Mucosa of descending colon (tissue), 3 donors: Measurements from ENCODE around the gene GRM8. TPM values are rescaled to one million over a fixed set of nuclear protein-coding genes. Genes with fewer than 3 reads are reported as not detected.

ENCODE experiments used
- ATAC-seq: fragments of 200-7000 bp; cut with Tn5 transposase; one replicate; pipeline ENCODE4 v1.9.1; 2020; ENCODE audit warnings: mild to moderate bottlenecking, moderate library complexity
- DNase-seq, 3 donors: peaks; one replicate each; pipeline ENCODE4 v3.0.0-alpha.2; 2020
- H3K36me3 ChIP-seq: fragments of 200-600 bp; one replicate; pipeline ENCODE4 v1.8.0; 2021; ENCODE audit warnings: low read depth, mild to moderate bottlenecking
- H3K4me1 ChIP-seq: fragments of 200-600 bp; one replicate; pipeline ENCODE4 v1.8.0; 2021; ENCODE audit warnings: low read depth, mild to moderate bottlenecking
- H3K4me3 ChIP-seq: fragments of 200-600 bp; one replicate; pipeline ENCODE4 v1.8.0; 2021; ENCODE audit warnings: mild to moderate bottlenecking
- H3K9me3 ChIP-seq: fragments of 200-600 bp; one replicate; pipeline ENCODE4 v1.8.0; 2021; ENCODE audit warnings: mild to moderate bottlenecking
- intact Hi-C, 2 donors: fragments of 100-400 bp; cut with DNase I in 1 of 2; cut with micrococcal nuclease in 1 of 2; formaldehyde crosslinking; loops; one replicate each; pipeline versions ENCODE4 v1.11.0 to v1.11.1; 2022; cut with DNase I, micrococcal nuclease
- total RNA-seq, 3 donors: library from RNA; stranded (reverse); fragmentation: NEBNext Ultra II Directional in 2 of 3; extraction: Animal tissue kit (Norgen Biotek cat#: 25700) in 2 of 3; gene quantifications; one replicate each; pipeline versions ENCODE4 v1.2.1 to v1.2.4, GENCODE V29; 2021 to 2023
- TF ChIP-seq, protein P1 (sequence below): fragments of 200-600 bp; IDR thresholded peaks from one replicate; pipeline ENCODE4 v1.8.0; 2022; ENCODE audit warnings: antibody characterized with exemption, mild to moderate bottlenecking
- donor health status: DM: no; HTN: no; CAD: no; lungs with moderate emphysema.
- donor health status: DM: no; HTN: no; CAD: no.
- donor health status: DM: no; HTN: yes; CAD: no.

The GRM8 gene
- total RNA-seq, 3 donors from 2014 or later: 0.41 to 9.2 (median 4.4) TPM

DNA sequence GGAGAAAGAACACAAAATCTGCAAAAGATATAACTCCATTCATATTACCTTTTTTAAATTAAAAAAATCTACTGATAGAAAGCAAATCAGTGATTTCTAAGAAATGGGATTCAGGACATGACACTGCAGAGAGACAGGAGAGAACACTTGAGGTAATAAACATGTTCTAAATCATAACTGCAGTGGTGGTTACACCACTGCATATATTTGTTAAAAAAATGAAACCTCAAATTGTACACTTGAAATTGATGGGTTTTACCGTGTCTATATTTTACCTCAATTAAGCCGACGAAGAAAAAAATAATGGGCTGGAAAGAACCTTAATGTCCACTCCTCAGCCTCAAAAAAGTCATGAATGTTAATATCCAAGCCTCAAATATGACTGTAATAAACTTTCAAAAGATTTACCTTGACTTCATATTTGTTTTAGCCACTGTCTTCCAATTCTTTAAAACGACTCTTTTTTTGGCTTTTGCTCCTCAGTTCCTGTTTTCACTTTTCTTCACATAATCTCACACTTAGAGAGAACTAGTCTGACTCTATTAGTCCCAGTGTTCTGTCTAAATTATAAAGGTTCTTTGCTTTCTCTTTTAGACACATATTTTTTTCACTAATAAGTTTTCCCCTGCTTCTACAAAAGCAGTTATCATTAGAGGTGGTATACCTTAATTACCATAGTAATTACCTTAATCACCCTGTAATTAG, 502.4 kb downstream of the GRM8 start:
- Histone ChIP-seq H3K4me1 (no peaks in the 10 kb centered on the region), H3K9me3 (no peaks in the 10 kb centered on the region), H3K4me3 (no peak overlapping the region), H3K36me3 (no peaks in the 10 kb centered on the region)
- TF ChIP-seq, protein P1, sequence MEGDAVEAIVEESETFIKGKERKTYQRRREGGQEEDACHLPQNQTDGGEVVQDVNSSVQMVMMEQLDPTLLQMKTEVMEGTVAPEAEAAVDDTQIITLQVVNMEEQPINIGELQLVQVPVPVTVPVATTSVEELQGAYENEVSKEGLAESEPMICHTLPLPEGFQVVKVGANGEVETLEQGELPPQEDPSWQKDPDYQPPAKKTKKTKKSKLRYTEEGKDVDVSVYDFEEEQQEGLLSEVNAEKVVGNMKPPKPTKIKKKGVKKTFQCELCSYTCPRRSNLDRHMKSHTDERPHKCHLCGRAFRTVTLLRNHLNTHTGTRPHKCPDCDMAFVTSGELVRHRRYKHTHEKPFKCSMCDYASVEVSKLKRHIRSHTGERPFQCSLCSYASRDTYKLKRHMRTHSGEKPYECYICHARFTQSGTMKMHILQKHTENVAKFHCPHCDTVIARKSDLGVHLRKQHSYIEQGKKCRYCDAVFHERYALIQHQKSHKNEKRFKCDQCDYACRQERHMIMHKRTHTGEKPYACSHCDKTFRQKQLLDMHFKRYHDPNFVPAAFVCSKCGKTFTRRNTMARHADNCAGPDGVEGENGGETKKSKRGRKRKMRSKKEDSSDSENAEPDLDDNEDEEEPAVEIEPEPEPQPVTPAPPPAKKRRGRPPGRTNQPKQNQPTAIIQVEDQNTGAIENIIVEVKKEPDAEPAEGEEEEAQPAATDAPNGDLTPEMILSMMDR: no peak
- intact Hi-C loops: no loop called here
- no peak for DNase-seq
- ATAC-seq: no peak

DNA sequence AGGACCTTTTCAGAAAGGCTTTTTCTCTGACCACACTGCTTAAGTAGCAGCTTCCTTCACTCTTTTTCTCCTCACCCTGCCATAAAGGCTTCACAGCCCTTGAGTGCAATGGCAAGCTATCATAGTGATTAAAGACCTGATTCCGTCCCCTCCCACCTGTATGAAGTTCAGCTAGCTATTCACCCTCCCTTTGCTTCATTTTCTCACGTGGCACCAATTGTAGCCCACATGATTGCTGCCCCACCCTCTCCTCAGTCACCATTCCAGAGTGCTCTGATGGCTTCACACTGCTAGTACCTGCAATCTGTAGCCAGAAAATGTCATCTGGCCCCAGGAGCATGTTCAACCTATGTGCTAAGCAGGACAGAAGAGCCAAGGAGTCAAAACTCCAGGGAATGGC, 523.8 kb downstream of the GRM8 start:
- TF ChIP-seq, protein P1: no peak
- Histone ChIP-seq H3K4me3 (no peak overlapping the region), H3K36me3 (no peaks in the 10 kb centered on the region), H3K9me3 (no peaks in the 10 kb centered on the region), H3K4me1 (no peaks in the 10 kb centered on the region)
- intact Hi-C loops: no loop called here
- ATAC-seq: peak; percentile 32
- no peak for DNase-seq

DNA sequence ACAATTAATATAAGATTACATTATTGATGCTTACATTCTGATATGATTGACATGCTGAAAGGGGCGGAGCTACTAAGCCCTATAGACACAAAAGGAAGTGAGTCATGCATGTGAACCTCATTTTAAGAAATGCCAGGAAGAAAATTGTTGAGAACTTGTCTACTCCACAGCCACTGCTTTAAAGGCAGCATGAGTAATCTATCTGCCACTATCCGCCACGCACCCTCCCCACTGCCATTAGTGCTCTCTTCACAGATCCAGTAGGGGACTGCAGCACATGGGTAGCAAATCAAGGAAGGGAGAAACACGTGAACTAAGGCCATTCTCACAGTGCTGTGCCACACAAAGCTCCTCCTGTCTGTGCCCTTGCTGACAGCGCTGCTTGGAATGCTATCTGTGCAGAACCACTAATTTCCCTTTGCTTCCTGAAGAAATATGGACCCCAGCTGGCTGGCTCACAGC, 524.8 kb downstream of the GRM8 start:
- intact Hi-C loops: no loop called here
- ATAC-seq (no peak), DNase-seq (no peak)
- no peaks in the 10 kb centered on the region for H3K4me1 ChIP-seq
- H3K4me3 ChIP-seq: no peak overlapping the region
- no peaks in the 10 kb centered on the region for H3K9me3 ChIP-seq
- TF ChIP-seq, protein P1: no peak
- H3K36me3 ChIP-seq: no peaks in the 10 kb centered on the region

DNA sequence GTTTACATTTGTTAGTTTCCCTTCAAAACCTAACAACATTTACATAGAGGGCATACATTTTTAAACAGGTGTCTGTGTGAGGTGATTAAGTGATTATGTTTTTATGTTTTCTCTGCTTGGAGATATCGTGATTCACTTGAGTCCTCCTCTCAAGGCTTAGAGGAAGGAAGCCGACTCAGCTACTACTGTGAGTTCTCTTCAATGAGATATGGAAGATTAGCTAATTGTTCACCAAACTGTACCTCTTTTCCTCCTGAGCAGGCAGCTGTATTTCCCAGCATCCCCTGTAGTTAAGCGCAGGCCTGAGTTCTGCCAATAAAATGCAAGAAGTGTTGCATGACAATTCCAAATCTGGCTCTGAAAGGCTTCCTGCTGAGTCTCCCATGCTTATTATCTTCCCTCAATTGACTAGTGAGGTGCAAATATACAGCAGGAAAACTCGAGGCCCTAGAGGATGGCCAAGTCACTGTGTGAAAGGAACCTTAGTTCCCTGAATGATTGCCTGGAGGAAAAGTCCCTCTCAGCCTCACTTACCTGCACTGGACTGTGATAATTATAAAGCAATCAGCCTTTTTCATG, 528.7 kb downstream of the GRM8 start:
- intact Hi-C loops: no loop called here
- no peak for DNase-seq

DNA sequence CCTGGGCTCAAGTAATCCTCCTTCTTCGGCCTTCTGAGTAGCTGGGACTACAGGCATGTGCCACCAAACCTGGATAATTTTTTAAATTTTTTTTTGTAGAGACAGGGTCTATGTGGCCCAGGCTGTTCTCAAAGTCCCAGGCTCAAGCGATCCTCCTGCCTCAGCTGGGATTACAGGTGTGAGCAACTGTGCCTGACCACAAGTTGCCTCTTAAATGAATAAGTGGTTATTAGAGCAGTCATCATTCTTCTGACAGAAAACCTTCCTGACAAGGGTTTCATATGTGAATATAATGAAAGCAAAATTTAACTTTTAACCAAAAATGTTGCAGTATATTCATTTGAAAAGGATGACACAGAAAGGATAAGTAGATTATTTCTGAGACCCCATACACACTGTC, 532.5 kb downstream of the GRM8 start:
- Histone ChIP-seq H3K4me1 (no peaks in the 10 kb centered on the region), H3K9me3 (no peaks in the 10 kb centered on the region), H3K36me3 (no peaks in the 10 kb centered on the region), H3K4me3 (no peak overlapping the region)
- no peak for ATAC-seq
- TF ChIP-seq, protein P1: no peak
- DNase-seq: no peak
- intact Hi-C loops: no loop called here

More for the DNA sequence above, 528.7 kb downstream of the GRM8 start:
- ATAC-seq: no peak
- no peak overlapping the region for H3K4me3 ChIP-seq
- no peaks in the 10 kb centered on the region for H3K4me1 ChIP-seq
- TF ChIP-seq, protein P1: no peak
- no peaks in the 10 kb centered on the region for H3K9me3 ChIP-seq
- H3K36me3 ChIP-seq: no peaks in the 10 kb centered on the region
